Right lobe of liver (tissue), 6 donors: ENCODE results near the gene MYO1C. TPM values are rescaled to one million over a fixed set of nuclear protein-coding genes. Genes with fewer than 3 reads are reported as not detected.
A peak's percentile ranks its signal among the peaks of the same experiment; 100 is the strongest.

Experiments used
- ATAC-seq, 4 donors: fragments of 200-7000 bp; cut with Tn5 transposase; one replicate each; pipeline ENCODE4 v1.9.1; 2020; ENCODE audit warnings: mild to moderate bottlenecking in 4 of 4, moderate library complexity in 4 of 4
- DNase-seq, 3 donors: peaks; one replicate each; pipeline ENCODE4 v3.0.0-alpha.2; 2020
- H3K27ac ChIP-seq, 3 donors: fragments of 200-600 bp; one replicate each; pipeline ENCODE4 v1.8.0; 2022
- H3K27me3 ChIP-seq, 2 donors: fragments of 200-600 bp; one replicate each; pipeline ENCODE4 v1.8.0; 2022
- H3K36me3 ChIP-seq, 4 donors: fragments of 200-600 bp; sonication (generic) in 1 of 4; one replicate each; pipeline versions ENCODE4 v1.5.1 to v1.8.0; 2017 to 2022; ENCODE audit warnings: control low read depth in 1 of 4
- H3K4me1 ChIP-seq, 4 donors: fragments of 200-600 bp; sonication (generic) in 1 of 4; one replicate each; pipeline versions ENCODE4 v1.5.1 to v1.8.0; 2017 to 2022; ENCODE audit warnings: control low read depth in 1 of 4
- H3K4me3 ChIP-seq, 3 donors: fragments of 200-600 bp; one replicate each; pipeline ENCODE4 v1.8.0; 2022
- H3K9me3 ChIP-seq, 4 donors: fragments of 200-600 bp; sonication (generic) in 1 of 4; one replicate each; pipeline versions ENCODE4 v1.5.1 to v1.8.0; 2017 to 2022; ENCODE audit warnings: control low read depth in 1 of 4
- POLR2A ChIP-seq: fragments of 450-650 bp; IDR thresholded peaks from one replicate; pipeline ENCODE4 v1.6.1; 2017; ENCODE audit warnings: antibody characterized with exemption, mild to moderate bottlenecking
- WGBS: methylation state at CpG from one replicate; pipeline ENCODE4 v1.1.6; 2018; ENCODE audit warnings: low coverage, low lambda C conversion rate; ENCODE audit not compliant: insufficient coverage; ENCODE audit errors: missing lambda C conversion rate; 5-methylcytosine and 5-hydroxymethylcytosine counted together
- intact Hi-C, 2 donors: fragments of 100-400 bp; cut with DNase I; formaldehyde crosslinking; loops; one replicate each; pipeline versions ENCODE4 v1.11.2 to v1.14.1; 2022
- total RNA-seq, 6 experiments: library from RNA; depleted of rRNA in 2 of 6; stranded (reverse); fragments of >200 nt in 2 of 6; fragmentation: NEBNext Ultra II Directional in 3 of 6; extraction: Animal tissue kit (Norgen Biotek cat#: 25700) in 3 of 6; gene quantifications; one replicate each; pipeline versions ENCODE4 v1.1.0 to v1.2.4, GENCODE V29; 2016 to 2023
- TF ChIP-seq, protein P1 (sequence below), 4 donors: fragments of 200-600 bp in 3 of 4; fragments of 450-650 bp in 1 of 4; IDR thresholded peaks; one replicate each; pipeline versions ENCODE4 v1.5.1 to v1.8.0; 2016 to 2022; ENCODE audit warnings: antibody characterized with exemption in 4 of 4, mild to moderate bottlenecking in 2 of 4
- donor health status: DM: no; HTN: yes; CAD: no.
- donor health status: DM: no; HTN: no; CAD: no.
- donor health status: DM: no; HTN: no; CAD: no.
- donor health status: DM: no; HTN: yes; CAD: no.
- donor health status: DM: no; HTN: yes; CAD: no.

MYO1C gene
- total RNA-seq, 6 experiments from 2014 or later = 56.6 to 94.7 (median 68.3) TPM

DNA sequence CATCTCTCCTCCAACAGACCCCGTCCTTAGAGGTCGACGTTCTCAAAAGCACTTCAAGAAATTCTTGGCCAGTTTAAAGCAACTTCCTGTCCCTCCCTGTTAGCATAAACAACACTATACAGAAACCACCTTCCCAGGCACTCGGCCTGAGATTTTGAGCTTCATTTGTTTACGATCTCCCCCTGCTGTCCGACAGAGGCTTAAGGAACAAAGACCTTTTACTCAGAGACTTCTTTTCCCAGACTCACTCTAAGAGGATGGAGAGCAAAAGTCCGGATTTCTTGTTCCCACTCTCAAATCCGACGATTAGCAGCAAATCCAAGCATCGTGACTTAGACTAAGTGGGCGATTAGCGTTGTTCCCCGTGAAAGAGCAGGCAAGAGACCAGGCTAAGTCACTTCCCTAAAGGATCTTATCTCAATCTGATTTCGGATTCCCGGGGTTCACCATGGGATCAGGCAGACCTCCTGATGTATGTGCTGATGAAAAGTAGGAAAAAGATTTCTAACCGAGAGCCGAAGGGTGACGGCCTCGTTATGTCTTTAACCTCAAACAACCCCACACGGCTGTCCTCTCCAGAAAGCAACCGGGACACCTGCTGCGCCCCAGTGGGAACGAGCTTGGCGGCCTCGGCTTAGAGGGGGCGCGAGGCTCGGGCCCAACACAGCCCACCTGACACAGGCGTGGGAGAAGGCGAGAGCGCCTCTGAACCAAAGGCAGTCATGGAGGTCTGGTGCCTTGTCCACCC, 23.3 kb upstream of the MYO1C start:
- Histone ChIP-seq H3K4me3 (peak overlapping the region; percentile 89 to 100 (median 94)), H3K27me3 (no peaks in the 10 kb centered on the region), H3K4me1 (peaks cover 0 to 19% (median 0%) of the 10 kb centered on the region in 4 donors), H3K27ac (peak overlapping the region; percentile 67 to 88 (median 78)), H3K9me3 (no peaks in the 10 kb centered on the region), H3K36me3 (peaks cover 0 to 13% (median under 1%) of the 10 kb centered on the region in 4 donors)
- intact Hi-C loops = loop anchor here (10.0 kb wide), 2 partner anchors 151 to 241 kb away; partner anchors contain the start of genes BHLHA9 (in 1 of the 2) and TRARG1 (in 1 of the 2)
- DNase-seq = no peak
- 0% methylated on average over 16 of the region's 31 CpGs for WGBS
- TF ChIP-seq, protein P1, sequence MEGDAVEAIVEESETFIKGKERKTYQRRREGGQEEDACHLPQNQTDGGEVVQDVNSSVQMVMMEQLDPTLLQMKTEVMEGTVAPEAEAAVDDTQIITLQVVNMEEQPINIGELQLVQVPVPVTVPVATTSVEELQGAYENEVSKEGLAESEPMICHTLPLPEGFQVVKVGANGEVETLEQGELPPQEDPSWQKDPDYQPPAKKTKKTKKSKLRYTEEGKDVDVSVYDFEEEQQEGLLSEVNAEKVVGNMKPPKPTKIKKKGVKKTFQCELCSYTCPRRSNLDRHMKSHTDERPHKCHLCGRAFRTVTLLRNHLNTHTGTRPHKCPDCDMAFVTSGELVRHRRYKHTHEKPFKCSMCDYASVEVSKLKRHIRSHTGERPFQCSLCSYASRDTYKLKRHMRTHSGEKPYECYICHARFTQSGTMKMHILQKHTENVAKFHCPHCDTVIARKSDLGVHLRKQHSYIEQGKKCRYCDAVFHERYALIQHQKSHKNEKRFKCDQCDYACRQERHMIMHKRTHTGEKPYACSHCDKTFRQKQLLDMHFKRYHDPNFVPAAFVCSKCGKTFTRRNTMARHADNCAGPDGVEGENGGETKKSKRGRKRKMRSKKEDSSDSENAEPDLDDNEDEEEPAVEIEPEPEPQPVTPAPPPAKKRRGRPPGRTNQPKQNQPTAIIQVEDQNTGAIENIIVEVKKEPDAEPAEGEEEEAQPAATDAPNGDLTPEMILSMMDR (IDR thresholded peaks at IDR 0.05) = peak; percentile 51 to 56 (median 54)
- no peak for TF ChIP-seq POLR2A
- ATAC-seq = peak; percentile 15 to 42 (median 36)

DNA sequence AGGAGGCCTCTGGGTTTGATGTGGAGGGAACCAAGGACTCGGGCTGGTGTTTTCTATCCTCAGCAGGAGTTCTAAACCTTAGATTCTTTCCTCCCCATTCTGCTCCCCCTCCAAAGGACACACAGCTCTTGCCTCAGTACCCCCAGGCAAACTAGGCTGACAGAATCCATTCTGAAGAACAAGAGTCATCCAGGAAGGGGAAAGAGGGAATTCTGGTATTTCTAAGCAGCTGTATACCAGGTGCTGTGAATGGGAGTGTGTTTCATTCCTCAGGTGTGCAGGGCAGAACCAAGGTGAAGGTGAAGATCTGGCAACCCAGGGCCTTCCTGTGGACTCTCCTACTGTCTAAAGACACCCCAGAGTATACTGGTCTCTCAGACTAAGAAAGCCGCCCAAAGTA, 19.9 kb upstream of the MYO1C start:
- no CpG with 5 or more reads among the region's 2 CpGs for WGBS
- no peak for ATAC-seq
- no peaks in the 10 kb centered on the region for H3K9me3 ChIP-seq
- H3K4me3 ChIP-seq = no peak overlapping the region
- TF ChIP-seq POLR2A = no peak
- TF ChIP-seq, protein P1 (IDR thresholded peaks at IDR 0.05) = no peak
- peak overlapping the region in 2 of 3 donors; percentile 24 to 54 for H3K27ac ChIP-seq
- no peaks in the 10 kb centered on the region for H3K27me3 ChIP-seq
- no peak for DNase-seq
- H3K4me1 ChIP-seq = peaks cover 0 to 15% (median 0%) of the 10 kb centered on the region in 4 donors
- peaks cover 0 to 13% (median 2%) of the 10 kb centered on the region in 4 donors for H3K36me3 ChIP-seq
- intact Hi-C loops = loop anchor here (10.0 kb wide), 2 partner anchors 148 to 238 kb away; partner anchors contain the start of genes BHLHA9 (in 1 of the 2) and TRARG1 (in 1 of the 2)

DNA sequence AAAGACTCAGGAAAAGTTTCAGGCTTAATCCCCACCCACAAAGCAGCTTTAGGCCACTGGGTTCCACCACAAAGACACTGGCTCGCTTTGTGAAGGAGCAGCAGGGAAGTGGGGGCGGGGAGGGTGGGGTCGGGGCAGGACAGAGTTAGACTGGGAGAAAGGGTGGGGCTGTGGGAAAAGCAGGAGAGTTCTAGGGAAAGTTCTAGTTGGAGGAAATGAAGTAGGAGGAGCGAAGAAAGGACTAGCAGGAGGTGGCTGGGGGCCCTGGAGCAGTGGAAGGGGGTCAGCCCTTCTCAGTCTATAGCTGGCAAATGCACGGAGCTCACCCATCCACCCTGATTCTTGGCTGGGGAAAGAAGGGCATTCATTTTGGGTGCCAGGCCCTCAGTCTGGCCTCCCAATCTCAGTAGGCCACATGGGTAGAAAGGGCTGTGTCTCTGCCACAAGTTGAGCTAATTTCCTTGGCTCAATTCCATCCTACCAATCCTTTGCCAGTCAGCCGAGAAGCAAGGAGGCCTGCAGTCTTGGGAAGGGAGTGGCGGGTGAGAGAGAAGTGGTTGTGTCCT, 19.4 kb upstream of the MYO1C start:
- intact Hi-C loops = loop anchor here (10.0 kb wide), 2 partner anchors 147 to 237 kb away; partner anchors contain the start of genes BHLHA9 (in 1 of the 2) and TRARG1 (in 1 of the 2)
- Histone ChIP-seq H3K9me3 (no peaks in the 10 kb centered on the region), H3K36me3 (peaks cover 0 to 15% (median 2%) of the 10 kb centered on the region in 4 donors), H3K27ac (peak overlapping the region; percentile 6 to 54 (median 24)), H3K4me1 (peaks cover 0 to 13% (median 0%) of the 10 kb centered on the region in 4 donors), H3K4me3 (no peak overlapping the region), H3K27me3 (no peaks in the 10 kb centered on the region)
- DNase-seq = no peak
- TF ChIP-seq, protein P1 (IDR thresholded peaks at IDR 0.05) = no peak
- no peak for TF ChIP-seq POLR2A
- 51% methylated on average over 7 of the region's 7 CpGs for WGBS
- no peak for ATAC-seq

DNA sequence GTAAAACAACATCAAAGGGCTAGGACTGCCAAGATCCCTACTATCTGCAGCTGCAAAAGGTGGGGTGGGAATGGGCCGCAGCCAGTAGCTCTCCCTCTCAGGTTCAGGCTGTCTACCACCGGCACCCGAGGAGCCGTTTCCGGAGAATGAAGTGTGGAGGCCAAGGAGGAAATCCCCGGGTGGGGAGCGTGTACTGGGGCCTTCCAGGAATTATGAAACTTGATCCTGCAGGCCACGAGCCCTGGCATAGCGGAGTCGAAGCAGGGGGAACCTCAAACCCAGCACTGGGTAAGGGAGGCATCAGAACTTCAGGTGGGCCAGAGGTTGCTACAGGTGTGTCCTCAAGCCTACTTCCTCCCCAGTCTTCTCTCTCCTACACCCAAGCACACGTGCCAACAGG, 18.8 kb upstream of the MYO1C start:
- intact Hi-C loops = loop anchor here (10.0 kb wide), 2 partner anchors 146 to 236 kb away; partner anchors contain the start of genes BHLHA9 (in 1 of the 2) and TRARG1 (in 1 of the 2)
- Histone ChIP-seq H3K27me3 (no peaks in the 10 kb centered on the region), H3K4me1 (peaks cover 0 to 13% (median 0%) of the 10 kb centered on the region in 4 donors), H3K9me3 (no peaks in the 10 kb centered on the region), H3K27ac (peak overlapping the region in 2 of 3 donors; percentile 6 to 54), H3K4me3 (no peak overlapping the region), H3K36me3 (peaks cover 0 to 15% (median 2%) of the 10 kb centered on the region in 4 donors)
- WGBS = 50% methylated on average over 1 of the region's 11 CpGs
- ATAC-seq = peak in 3 of 4 donors; percentile 7 to 22 (median 18)
- DNase-seq = no peak
- TF ChIP-seq, protein P1 (IDR thresholded peaks at IDR 0.05) = no peak
- TF ChIP-seq POLR2A = no peak
